Adipose tissue (tissue), 3 donors: ENCODE measurements around the gene TMCC2. TPM values are rescaled to one million over a fixed set of nuclear protein-coding genes. Genes with fewer than 3 reads are reported as not detected.
A peak's percentile ranks its signal among the peaks of the same experiment; 100 is the strongest.
"Not testable (repeated sequence)": the region's sequence is repeated elsewhere in the genome, so short reads cannot be mapped to it uniquely, and the experiment has no call there.

ENCODE experiments used
- H3K27ac ChIP-seq: one replicate; pipeline ENCODE4 v1.5.1; 2013; ENCODE audit warnings: low read depth, low read length
- WGBS, 3 donors: extraction: QIAGEN DNeasy Blood & Tissue Kit; methylation state at CpG; one replicate each; pipeline ENCODE4 v1.1.7; 2013; 5-methylcytosine and 5-hydroxymethylcytosine counted together
- polyA plus RNA-seq, 3 donors: library from polyadenylated mRNA; stranded (reverse); fragments of 200-250 nt; gene quantifications; one replicate each; pipeline ENCODE4 v1.2.3, GENCODE V29; 2013
- donor health status: healthy with polysubstance abuse.
- donor health status: Bipolar disorder and iron deficiency.
- donor health status: healthy.

TMCC2 gene
- polyA plus RNA-seq, 3 donors, result 0.70 to 3.1 (median 0.92) TPM

DNA sequence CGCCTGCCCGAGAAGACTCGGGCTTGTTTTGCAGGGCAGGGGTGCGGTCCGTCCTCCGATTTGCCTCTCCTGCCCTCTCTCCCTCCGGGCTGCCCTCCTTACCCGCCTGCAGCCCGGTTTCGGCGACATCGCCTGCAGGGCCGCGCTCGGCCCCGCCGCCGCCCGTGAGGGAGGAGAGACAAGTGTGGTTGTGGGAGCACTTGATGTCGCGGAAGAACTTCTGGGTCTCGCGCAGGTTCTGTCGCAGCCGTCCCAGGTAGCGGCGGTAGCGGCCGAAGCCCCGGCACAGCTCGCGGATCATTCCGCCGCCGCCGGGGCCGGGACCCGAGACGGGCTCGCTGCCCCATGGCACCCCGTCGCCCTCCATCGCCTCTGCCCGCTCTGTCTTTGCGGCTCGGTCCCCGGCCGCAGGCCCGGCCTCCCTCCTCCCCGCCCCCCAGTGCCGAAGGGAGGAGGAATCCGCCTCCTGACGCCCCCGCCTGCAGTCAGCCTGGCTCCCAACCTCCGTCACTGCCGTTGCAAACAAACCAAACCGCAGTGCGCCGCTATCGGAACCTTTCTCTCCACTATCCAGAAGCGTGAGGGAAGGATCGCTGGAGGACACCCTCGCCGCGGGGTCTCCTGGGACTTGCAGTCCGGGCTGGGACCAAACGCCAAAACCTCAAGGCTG is 16.4 kb upstream of the TMCC2 start, which contains the start of gene DSTYK:
Gene DSTYK (minus strand): TSS at position 534 of the 670 bp plus-strand sequence. CDS start 167 bp downstream, at position 367.
- peak within 1 kb of the TSS; percentile 40 for H3K27ac ChIP-seq
- WGBS, 3 donors, result 0 to 1% (median 0%) methylated on average over 56 to 67 of the region's 67 CpGs

- WGBS, 3 donors, result 22 to 49% (median 26%) methylated on average over 13 of the region's 13 CpGs
- no peak overlapping the region for H3K27ac ChIP-seq
Measured at GRCh38 chr1:205211839-205212536, 15.8 kb upstream of the TMCC2 start.

DNA sequence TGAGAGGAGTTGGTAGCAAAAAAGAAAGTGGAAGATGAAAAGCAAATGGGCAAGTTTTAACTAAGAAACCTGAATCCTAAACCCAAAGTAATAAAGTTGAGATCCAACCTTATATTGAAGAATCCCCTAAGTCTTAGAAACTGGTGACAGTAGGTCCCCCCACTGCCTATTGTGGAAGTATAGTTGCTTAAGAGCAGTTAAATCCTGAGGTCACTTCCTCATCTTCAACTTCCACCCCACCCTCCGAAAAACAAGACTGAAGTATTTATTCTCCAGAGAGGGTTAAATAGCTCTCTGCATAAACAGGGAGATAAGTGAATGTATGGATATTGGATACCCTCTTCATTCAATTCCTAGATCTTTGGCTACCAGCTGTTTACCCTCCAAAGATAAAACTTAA is 13.0 kb upstream of the TMCC2 start:
- 32 to 63% (median 41%) methylated on average over 1 of the region's 1 CpG for WGBS, 3 donors
- H3K27ac ChIP-seq, result no peak overlapping the region

- WGBS, 3 donors, result 74 to 95% (median 92%) methylated on average over 4 of the region's 4 CpGs
- no peak overlapping the region for H3K27ac ChIP-seq
Measured at GRCh38 chr1:205216588-205216987, 11.2 kb upstream of the TMCC2 start.

GRCh38 chr1:205217418-205217817 is 10.3 kb upstream of the TMCC2 start:
- 45 to 76% (median 62%) methylated on average over 3 of the region's 3 CpGs for WGBS, 3 donors
- no peak overlapping the region for H3K27ac ChIP-seq

GRCh38 chr1:205220421-205220820 is 7.3 kb upstream of the TMCC2 start:
- WGBS, 3 donors, result 64 to 71% (median 67%) methylated on average over 2 of the region's 2 CpGs
- H3K27ac ChIP-seq, result no peak overlapping the region

- no peak overlapping the region for H3K27ac ChIP-seq
Measured at GRCh38 chr1:205224736-205225135, 3.0 kb upstream of the TMCC2 start.

GRCh38 chr1:205225901-205226765 is 1.6 kb upstream of the TMCC2 start:
- 60 to 75% (median 68%) methylated on average over 11 of the region's 11 CpGs for WGBS, 3 donors
- no peak overlapping the region for H3K27ac ChIP-seq

DNA sequence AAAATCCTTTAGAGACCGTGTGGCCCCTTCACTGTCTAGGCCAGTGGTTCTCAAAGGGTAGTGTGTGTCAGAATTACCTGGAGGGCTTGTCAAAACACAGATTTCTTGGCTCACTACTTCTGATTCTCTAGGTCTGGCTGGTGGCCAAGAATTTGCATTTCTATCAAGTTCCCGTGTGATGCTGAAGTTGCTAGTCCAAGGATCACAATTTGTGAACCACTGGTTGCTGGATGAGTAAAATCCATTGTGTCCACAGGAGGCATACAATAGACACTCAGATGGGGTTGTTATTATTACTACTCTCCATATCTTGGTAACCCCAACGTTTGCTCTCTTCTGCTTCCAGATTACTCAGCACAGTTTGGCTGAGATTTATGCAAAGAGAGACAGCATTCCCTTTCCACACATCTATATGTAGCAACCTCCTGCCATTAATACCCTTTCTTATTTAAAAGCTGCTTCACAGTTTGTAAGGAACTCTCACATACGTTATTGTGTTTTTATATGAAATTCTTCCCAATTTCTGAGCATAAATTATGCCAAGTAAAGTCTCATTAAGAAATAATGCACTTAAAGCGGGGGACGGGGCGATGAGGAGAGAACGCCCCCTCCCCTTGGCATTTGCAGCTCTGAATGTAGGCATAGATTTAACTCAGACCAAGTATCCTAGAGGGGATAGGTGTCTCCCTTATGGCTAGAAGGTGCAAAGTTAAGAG is 720 bp upstream of the TMCC2 start:
- WGBS, 3 donors, result 13 to 19% (median 13%) methylated on average over 8 of the region's 8 CpGs
- no peak overlapping the region for H3K27ac ChIP-seq

DNA sequence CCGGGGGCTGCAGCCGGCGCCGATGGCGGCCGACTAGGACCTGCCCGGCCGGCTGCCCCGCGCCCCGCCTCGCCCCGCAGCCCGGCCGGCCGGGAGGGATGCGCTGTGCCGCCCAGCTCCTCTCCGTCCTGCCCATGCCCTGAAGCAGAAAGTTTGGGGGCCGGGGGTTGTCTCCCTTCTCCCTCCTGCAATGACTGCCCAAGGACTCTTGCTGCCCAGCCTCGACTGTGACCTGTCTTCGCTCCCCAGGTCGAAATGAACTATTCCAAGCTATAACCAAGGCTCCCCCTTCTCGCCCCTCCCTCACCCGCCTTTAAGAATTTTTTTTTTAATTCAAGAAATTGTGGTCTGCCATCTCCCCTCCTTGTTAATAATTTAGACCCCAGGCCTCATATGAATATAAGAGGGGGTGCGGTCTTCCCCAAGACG is 361 bp downstream of the TMCC2 start:
- WGBS, 3 donors, result 0 to 2% (median 1%) methylated on average over 17 to 22 of the region's 27 CpGs
- no peak overlapping the region for H3K27ac ChIP-seq

DNA sequence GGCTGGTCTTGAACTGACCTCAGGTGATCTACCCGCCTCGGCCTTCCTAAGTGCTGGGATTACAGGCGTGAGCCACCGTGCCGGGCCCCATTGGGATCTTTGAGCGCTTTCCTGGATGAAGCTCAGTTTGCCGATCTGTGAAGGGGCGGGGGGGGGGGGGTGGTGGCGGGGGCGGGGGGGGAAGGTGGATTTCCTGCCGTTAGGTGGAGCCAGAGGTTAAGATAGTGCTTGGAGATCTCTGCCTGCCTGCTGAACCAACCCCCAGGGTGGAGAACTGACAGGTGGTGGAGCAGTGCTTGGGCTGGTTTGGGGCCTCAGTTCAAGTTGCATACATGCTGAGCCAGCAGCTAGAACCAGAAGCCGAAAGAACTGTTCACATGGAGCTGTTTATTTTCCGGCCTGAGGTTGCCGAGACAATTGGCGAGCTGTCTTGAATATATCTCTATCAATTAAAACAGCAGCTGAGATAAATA is 1.7 kb downstream of the TMCC2 start:
- 2 to 4% (median 4%) methylated on average over 11 to 15 of the region's 15 CpGs for WGBS, 3 donors
- no peak overlapping the region for H3K27ac ChIP-seq

DNA sequence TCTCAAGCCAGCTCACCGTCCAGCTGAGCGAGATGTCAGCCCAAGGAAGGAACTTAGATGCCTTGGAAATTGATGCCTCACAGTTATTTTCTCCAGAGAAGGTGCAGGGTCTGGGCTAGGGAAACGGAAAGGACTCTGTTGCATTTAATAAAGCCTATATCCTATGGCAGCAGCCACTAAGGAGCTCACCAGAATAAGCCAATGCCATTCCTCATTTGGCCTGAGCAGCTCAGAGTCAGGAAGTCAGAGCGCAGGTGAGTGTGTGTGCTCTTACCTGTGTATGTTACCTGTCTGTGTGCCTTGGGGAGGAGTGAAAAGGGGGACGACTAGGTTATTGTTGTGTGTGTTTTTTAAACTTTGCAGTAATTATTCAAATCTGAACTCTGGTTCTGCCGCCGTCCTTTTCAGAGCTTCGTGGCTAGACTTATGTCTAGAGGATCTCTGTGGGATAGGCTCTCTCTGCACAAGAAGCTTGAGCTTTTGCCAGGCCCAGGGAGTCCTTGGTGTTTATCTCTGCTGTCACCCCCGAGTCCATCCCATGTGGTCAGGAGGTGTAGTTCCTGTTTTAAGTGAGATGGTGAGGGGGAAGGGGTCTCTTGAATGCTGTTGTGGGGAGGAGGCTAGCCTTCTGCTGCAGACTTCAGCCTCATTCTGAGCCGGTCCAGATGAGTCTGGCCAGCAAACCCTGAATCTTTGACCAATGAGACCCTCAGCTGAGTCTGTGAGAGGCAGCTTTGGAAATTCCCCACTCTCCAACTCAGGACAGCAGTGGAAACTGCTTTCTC is 2.4 kb downstream of the TMCC2 start:
- WGBS, 3 donors, result 36 to 44% (median 39%) methylated on average over 10 of the region's 10 CpGs
- no peak overlapping the region for H3K27ac ChIP-seq

GRCh38 chr1:205230982-205231381 is 3.2 kb downstream of the TMCC2 start:
- WGBS, 3 donors, result 83 to 90% (median 84%) methylated on average over 5 of the region's 5 CpGs
- H3K27ac ChIP-seq, result no peak overlapping the region

DNA sequence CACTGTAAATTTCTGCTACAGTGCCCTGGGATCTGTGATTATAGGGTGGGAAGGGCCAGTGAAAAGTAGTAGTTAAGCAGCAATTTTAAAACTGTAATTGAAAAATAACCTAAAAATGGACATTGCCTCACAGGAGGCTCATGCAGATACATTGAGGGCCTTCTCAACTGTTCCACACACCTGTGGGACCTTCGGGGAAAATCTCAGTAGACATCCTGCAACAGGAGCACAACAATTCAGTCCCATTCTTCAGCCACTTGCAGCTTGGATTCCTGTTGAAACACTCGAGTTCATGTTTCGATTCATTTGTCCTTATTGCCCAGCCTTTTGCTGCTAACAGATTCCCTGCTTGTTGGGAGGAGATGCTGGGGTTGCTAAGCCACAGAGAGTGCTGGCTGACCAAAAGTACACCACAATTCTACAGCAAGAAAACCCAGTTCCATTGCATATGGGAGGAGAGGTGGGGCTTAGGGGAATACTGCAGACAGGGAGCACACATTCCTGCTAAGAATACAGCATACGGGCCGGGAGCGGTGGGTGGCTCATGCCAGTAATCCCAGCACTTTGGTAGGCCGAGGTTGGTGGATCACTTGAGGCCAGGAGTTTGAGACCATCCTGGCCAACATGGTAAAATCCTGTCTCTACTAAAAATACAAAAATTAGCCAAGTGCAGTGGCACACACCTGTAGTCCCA is 4.5 kb downstream of the TMCC2 start:
- WGBS, 3 donors, result 91 to 96% (median 96%) methylated on average over 7 of the region's 7 CpGs
- no peak overlapping the region for H3K27ac ChIP-seq

GRCh38 chr1:205232945-205233397 is 5.2 kb downstream of the TMCC2 start:
- 65 to 88% (median 66%) methylated on average over 3 of the region's 3 CpGs for WGBS, 3 donors
- no peak overlapping the region for H3K27ac ChIP-seq

DNA sequence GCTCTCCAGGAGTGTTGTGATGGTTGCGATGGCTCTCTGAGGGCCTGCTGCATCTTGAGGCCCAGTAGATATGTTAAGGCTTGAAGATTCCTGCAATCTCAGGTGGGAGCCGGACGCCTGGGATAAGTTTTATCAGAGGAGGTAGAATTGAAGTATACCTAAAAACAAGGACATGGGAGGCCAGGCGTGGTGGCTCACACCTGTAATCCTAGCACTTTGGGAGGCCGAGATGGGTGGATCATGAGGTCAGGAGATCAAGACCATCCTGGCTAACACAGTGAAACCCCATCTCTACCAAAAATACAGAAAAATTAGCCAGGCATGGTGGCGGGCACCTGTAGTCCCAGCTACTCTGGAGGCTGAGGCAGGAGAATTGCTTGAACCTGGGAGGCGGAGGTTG is 6.2 kb downstream of the TMCC2 start:
- 94 to 97% (median 94%) methylated on average over 7 of the region's 7 CpGs for WGBS, 3 donors
- not testable (repeated sequence) for H3K27ac ChIP-seq

GRCh38 chr1:205235951-205236350 is 8.2 kb downstream of the TMCC2 start:
- WGBS, 3 donors, result 83 to 86% (median 86%) methylated on average over 6 of the region's 6 CpGs
- H3K27ac ChIP-seq, result no peak overlapping the region
